HG03066 (cell line): ENCODE data around the gene PKM.

Source experiments
- ATAC-seq: cut with Tn5 transposase; IDR thresholded peaks from one replicate; pipeline ENCODE4 v1.9.1; 2021; ENCODE audit warnings: low read depth; ENCODE audit not compliant: unreplicated experiment

Gene PKM

GRCh38 chr15:72202302-72202701 lies 28.7 kb downstream of the PKM start:
- no peak for ATAC-seq

GRCh38 chr15:72201391-72201921 lies 29.5 kb downstream of the PKM start:
- no peak for ATAC-seq

- no peak for ATAC-seq
Measured at GRCh38 chr15:72200395-72201237, 30.4 kb downstream of the PKM start.

GRCh38 chr15:72199721-72200212 lies 31.2 kb downstream of the PKM start:
- peak; percentile 44 for ATAC-seq

DNA sequence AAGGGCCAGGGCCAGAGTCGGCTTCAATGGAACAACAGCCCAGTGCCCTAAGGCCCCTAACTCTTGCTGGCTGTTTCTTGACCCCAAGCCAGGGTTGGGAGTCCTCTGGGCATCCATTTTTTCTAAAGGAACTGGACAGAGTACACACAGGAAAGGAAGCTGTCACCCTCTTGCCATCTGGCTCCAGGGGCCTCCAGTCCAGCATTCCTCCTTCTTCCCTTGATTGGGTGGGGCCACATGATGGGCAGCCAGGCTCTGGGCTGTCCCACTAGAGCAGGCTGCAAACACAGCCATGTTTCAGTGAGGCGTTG lies 31.8 kb downstream of the PKM start:
- ATAC-seq: no peak

DNA sequence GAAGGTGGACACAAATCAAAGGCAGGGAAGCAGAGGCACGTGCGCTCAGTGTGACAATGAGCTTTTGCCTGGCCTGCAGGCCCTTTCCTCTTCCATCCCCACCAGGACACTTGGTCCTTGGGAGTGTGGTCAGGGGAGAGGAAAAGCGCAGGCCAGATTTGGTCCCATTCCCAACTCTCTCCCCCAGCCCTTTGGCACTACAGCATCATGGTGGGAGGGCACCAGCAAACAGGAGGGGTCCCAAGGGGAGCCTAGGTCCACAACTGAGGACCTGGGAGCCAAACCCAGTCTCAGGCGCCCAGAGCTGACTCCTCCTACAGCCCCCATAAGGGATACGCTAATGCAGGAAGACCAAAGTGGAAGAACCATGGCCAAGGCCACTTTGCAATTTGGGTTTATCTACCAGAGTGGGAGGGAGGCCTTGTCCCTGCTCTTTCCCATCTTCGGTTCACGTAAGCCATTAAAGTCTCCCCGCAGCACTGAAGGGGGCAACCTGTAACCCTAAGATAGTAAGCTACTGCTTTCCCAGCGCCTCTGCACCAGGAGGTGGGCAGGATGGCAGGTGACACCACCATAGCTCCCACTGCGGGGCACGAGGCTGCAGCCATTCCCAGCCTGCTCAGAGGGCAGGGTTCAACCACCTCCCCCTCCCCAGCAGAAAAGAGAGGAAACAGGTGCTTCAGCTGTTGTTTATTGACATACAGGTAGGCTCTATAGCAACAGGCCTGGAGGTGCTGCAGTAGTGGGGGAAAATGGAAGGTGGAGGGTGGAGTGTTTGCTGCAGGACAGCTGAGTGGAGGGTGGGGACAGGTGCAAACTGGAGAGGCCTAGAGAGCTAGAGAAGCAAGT lies 32.4 kb downstream of the PKM start:
- no peak for ATAC-seq

DNA sequence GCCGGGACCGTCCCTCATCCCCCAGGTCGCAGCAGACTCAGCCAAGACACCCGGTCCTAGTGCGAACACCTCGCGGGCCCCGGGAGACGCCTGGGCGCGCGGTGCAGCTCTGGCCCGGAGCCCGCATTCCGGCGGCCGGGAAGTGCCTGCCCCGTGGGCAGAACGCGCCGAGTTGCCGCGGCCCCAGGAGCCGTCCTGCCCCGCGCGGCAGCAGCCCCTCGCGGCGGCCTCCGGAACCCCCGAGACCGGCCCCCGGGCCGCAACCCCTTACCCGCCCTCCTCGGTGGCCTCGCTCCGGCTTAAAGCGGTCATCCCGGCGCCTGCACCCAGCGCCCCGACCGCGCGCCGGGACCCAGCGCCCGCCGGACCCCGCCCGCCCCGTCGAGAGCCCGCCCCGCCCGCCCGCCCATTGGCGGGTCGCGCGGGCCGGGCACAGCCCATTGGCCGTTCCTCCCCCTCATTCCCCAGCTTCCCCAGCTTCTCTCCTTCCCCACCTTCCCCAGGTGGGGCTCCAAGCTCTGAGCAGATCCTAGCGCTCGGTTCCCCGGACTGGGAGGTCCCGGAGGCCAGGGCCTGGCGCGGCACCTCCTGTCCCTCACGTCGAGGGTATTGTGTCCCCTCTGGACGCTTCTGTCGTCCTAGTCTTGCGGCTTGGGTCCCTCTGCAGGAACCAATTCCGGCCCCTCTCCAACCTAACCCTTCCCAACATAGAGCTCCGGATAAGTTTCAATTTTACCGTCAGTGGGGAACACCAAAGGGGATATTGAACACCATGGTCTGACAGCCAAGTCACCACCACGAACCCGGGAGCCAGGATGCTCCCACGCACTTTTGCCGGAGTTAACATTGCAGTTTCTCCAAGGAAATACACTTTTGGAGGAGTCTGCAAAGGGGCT lies 33.3 kb downstream of the PKM start, which contains the start of gene GRAMD2A:
GRAMD2A (minus strand) TSS at position 328 of the 896 bp plus-strand sequence.
- no peak for ATAC-seq

- ATAC-seq: no peak
Measured at GRCh38 chr15:72197041-72197459, 33.9 kb downstream of the PKM start.

DNA sequence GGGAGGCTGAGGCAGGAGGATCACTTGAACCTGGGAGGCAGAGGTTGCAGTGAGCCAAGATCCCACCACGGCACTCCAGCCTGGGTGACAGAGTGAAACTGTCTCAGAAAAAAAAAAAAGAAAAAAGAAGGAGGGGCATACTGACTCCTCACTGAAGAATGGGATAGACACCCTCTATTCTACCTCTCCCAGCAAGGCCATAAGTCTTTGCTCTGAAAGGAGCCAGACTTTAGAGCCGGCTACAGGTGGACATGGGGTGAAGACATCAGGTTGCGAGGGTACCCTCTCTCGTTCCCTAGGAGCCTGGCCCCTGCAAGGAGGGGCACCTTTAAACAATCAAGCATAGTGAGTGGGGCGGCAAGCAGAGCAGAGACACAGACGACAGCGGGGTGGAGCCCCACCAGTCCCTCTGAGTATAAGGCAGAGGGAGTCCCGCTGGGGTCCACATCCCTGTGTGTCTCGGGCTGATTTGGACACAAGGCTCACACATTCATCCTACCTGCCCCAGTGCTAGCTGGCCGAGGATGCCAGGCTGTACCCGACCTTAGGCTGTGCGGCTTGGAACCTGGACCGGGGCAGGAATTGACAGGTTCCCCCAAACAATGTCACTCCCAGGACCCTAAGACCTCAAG lies 34.5 kb downstream of the PKM start:
- no peak for ATAC-seq

DNA sequence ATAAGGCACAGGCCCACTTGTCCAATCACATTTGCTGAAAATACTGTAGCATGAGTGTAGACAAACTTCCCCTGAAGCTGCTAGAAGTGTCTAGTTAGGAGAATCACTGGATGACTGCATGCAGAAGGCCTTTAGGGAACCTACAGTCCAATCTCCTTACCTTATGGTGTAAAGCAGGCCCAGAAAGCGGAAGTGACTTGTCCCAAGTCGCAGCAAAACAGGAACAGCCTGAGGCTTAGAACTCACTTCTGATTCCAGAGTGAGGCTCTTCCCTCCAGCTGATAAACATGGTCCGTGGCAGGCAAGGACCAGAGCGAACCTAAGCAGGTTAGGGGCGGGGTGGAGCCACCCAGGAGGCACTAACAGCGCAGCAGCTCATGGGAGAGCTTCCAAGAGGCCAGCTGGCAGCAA lies 35.9 kb downstream of the PKM start:
- ATAC-seq: no peak

- ATAC-seq: no peak
Measured at GRCh38 chr15:72193836-72194396, 37.1 kb downstream of the PKM start.

- no peak for ATAC-seq
Measured at GRCh38 chr15:72192416-72192815, 38.6 kb downstream of the PKM start.

DNA sequence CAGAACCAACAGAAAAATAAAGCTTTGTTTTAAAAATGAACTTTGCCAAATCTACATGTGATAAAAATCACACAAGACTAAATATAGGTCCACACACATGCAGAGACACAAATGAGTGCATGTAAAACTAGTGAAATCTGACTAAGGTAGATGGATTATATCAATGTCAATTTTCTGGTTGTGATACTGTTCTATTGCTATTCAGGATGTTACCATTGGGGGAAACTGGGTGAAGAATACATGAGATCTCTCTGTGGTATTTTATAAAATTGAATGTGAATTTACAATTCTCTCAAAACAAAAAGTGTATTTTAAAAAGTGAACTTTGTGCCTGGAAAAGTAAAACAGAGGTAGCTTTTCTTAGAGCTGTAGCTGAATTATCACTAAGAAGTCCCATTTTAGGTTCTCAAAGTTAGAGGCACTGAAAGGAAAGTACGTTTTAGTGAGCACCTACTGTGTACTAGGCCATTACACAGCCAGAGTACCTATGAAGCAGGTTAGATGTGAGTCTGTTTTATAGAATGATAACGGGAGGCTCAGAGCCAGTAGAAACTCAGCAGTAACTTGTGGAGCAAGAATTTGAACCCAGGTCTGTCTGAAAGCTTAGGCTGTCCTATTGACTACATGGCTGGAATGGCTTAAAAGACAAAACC lies 41.6 kb downstream of the PKM start:
- no peak for ATAC-seq

DNA sequence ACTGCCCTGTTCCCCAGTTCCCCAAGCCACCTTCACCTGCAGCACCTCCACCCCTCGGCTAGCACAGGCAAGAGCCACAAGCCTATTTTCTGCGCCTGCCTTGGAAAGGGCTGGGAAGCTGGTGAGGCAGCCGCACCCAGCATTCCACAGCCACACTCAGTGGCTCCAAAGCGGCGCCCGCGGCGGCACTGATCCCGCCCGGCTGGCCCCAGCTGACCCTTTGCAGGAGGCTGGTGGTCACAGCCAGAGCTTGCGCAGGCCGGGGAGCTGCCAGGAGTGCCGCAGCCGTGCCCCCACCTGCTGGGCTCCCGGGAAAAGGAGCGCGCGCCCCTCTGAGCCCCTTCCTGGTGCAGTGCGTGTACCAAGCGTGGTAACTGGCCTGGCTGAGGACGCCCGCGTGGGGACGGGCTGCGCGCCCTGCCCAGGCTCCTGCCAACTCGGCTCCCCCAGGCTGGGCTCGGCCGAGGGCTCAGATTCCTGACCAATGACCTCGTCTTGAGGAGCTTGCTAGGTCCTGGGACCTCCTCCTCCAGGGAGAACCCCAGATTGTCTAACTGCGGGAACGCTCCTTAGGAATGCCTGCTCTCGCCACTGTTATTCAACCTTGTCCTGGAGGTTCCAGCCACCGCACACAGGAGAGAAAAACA lies 46.7 kb downstream of the PKM start:
- ATAC-seq: no peak

GRCh38 chr15:72183781-72184164 lies 47.2 kb downstream of the PKM start:
- ATAC-seq: no peak

- ATAC-seq: no peak
Measured at GRCh38 chr15:72182673-72183072, 48.3 kb downstream of the PKM start.

DNA sequence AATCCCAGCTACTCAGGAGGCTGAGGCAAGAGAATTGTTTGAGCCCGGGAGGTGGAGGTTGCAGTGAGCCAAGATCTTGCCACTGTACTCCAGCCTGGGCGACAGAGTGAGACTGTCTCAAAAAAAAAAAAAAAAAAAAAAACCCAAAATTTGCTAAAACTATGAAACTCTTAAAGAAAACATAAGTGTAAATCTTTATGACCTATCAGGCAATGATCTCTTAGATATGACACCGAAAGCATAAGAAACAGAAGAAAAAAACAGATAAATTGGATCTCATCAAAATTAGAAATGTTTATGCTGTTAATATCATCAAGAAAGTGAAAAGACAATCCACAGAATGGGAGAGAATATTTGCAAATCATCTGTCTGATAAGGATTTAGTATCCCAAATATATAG lies 48.7 kb downstream of the PKM start:
- ATAC-seq: no peak

DNA sequence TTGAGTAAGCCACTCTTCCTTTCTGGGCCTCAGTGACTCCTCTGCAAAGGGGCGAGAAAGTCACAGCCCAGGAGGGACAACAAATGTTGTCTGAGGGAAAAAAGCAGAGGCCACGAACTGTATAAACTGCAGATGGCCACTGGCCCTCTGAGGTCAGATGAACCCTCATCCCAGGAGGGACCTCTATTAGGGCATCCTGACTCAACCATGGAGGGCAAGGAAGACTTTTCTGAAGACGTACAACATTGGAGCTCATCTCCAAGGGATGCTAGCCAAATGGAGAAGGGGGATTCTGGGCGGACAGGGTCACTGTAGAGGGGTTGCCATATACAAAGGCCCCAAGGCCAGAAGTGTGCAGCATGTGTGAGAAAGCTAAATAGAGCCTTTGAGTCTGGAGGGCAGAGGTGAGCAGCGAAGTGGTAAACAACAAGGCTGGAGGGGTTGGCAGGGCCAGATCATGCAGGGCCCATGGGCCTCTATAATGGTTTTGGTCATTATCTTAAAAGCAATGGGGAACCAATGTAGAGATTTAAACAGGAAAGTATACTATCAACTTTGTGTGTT lies 50.1 kb downstream of the PKM start:
- no peak for ATAC-seq
